Activated CD4-positive, alpha-beta T cell treated with anti-CD3 and anti-CD28 coated beads for 36 hours (primary cell): ENCODE results near the gene COX5B. TPM values are rescaled to one million over a fixed set of nuclear protein-coding genes. Genes with fewer than 3 reads are reported as not detected.
"Not testable (repeated sequence)": the region's sequence is repeated elsewhere in the genome, so short reads cannot be mapped to it uniquely, and the experiment has no call there.

ENCODE experiments used
- ATAC-seq: fragments of 200-7000 bp; cut with Tn5 transposase; one replicate; pipeline ENCODE4 v1.10.0; 2021; ENCODE audit warnings: mild to moderate bottlenecking, moderate library complexity
- CTCF ChIA-PET: fragments of 350-600 bp; sonication (Branson Sonifier 250); formaldehyde crosslinking; loops from one replicate; lab custom pipeline; 2021; ENCODE audit warnings: antibody characterized with exemption; lab: Charles Lee
- POLR2A ChIA-PET: fragments of 350-600 bp; sonication (Branson Sonifier 250); formaldehyde crosslinking; loops from one replicate; lab custom pipeline; 2021; ENCODE audit warnings: antibody characterized with exemption, inconsistent platforms; lab: Charles Lee
- DNase-seq: peaks from one replicate; pipeline ENCODE4 v3.0.0-alpha.2; 2020
- H3K27ac Mint-ChIP-seq: one replicate; pipeline ENCODE4 v1.8.0; 2021; ENCODE audit warnings: mixed read lengths
- H3K27me3 Mint-ChIP-seq: one replicate; pipeline ENCODE4 v1.8.0; 2021; ENCODE audit warnings: mixed read lengths
- H3K36me3 Mint-ChIP-seq: one replicate; pipeline ENCODE4 v1.8.0; 2021; ENCODE audit warnings: low read depth, mixed read lengths
- H3K4me1 Mint-ChIP-seq: one replicate; pipeline ENCODE4 v1.8.0; 2021; ENCODE audit warnings: mixed read lengths
- H3K4me3 Mint-ChIP-seq: one replicate; pipeline ENCODE4 v1.8.0; 2021; ENCODE audit warnings: mild to moderate bottlenecking, moderate library complexity, mixed read lengths
- H3K9me3 Mint-ChIP-seq: one replicate; pipeline ENCODE4 v1.8.0; 2021; ENCODE audit warnings: low read depth, mixed read lengths
- intact Hi-C, 2 experiments: fragments of 100-400 bp; cut with DNase I in 1 of 2; cut with micrococcal nuclease in 1 of 2; formaldehyde crosslinking; loops; one replicate each; pipeline versions ENCODE4 v1.14.2 to v1.15.1; 2022 to 2024; cut with DNase I, micrococcal nuclease
- total RNA-seq, 2 experiments: library from RNA; stranded (reverse); gene quantifications; one replicate each; pipeline ENCODE4 v1.2.3, GENCODE V29; 2021

Gene COX5B
- total RNA-seq = 100 to 1,000 TPM; 189 to 220 TPM

- no peaks in the 10 kb centered on the region for H3K27me3 Mint-ChIP-seq
- no peaks in the 10 kb centered on the region for H3K9me3 Mint-ChIP-seq
- peaks cover 14% of the 10 kb centered on the region for H3K4me1 Mint-ChIP-seq
- POLR2A ChIA-PET = interaction anchor here (1.2 to 8.6 kb wide), 8 partner anchors 10 to 67 kb away, joined by 3 to 96 read pairs (median 6); partner anchors contain the start of genes ACTR1B, C2orf92 and ZAP70
- peak; percentile 99 for DNase-seq
- H3K4me3 Mint-ChIP-seq = peak within 1 kb of the TSS; percentile 87
- H3K27ac Mint-ChIP-seq = peak within 1 kb of the TSS; percentile 98
- peak; percentile 96 for ATAC-seq
- H3K36me3 Mint-ChIP-seq = peaks cover 34% of the 10 kb centered on the region
- intact Hi-C loops = loop anchor here (1.0 to 5.0 kb wide), 7 partner anchors 18 to 1691 kb away; partner anchors contain the start of genes ACTR1B (in 2 of the 2), EIF5B (in 1 of the 2) and TXNDC9 (in 1 of the 2)
- CTCF ChIA-PET = interaction anchor here (0.6 to 2.6 kb wide), 13 partner anchors 9 to 120 kb away, joined by 3 to 27 read pairs (median 6); partner anchors contain the start of gene ACTR1B
Observed at GRCh38 chr2:97645695-97646629, at the start of gene COX5B. COX5B (plus strand) TSS chr2:97646062; CDS start chr2:97646087, 25 bp downstream.

DNA sequence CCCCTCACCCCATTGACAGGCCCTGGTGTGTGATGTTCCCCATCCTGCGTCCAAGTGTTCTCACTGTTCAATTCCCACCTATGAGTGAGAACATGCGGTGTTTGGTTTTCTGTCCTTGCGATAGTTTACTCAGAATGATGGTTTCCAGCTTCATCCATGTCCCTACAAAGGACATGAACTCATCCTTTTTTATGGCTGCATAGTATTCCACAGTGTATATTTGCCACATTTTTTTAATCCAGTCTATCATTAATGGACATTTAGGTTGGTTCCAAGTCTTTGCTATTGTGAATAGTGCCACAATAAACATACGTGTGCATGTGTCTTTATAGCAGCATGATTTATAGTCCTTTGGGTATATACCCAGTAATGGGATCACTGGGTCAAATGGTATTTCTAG, 49.7 kb upstream of the COX5B start:
- CTCF ChIA-PET, ATAC-seq, POLR2A ChIA-PET, H3K4me3 Mint-ChIP-seq, H3K4me1 Mint-ChIP-seq, H3K9me3 Mint-ChIP-seq, H3K27me3 Mint-ChIP-seq, DNase-seq, H3K36me3 Mint-ChIP-seq, H3K27ac Mint-ChIP-seq: not testable (repeated sequence)
- intact Hi-C loops = loop anchor here in 1 of 2 experiments (10.0 kb wide), 1 partner anchor 789 kb away; no protein-coding TSS in a partner anchor

DNA sequence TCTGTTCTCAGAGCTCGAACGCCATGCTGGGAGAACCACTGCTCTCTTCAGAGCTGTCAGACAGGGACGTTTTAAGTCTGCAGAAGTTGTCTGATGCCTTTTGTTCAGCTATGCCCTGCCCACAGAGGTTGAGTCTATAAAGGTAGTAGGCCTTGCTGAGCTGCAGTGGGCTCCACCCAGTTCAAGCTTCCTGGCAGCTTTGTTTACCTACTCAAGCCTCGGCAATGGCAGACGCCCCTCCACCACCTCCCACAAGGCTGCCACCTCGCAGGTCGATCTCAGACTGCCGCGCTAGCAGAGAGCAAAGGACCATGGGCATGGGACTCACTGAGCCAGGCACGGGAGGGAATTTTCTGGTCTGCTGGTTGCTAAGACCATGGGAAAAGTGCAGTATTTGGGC, 44.3 kb upstream of the COX5B start:
- POLR2A ChIA-PET, H3K4me1 Mint-ChIP-seq, H3K9me3 Mint-ChIP-seq, intact Hi-C loops, DNase-seq, H3K36me3 Mint-ChIP-seq, CTCF ChIA-PET, ATAC-seq, H3K27me3 Mint-ChIP-seq, H3K27ac Mint-ChIP-seq, H3K4me3 Mint-ChIP-seq: not testable (repeated sequence)

DNA sequence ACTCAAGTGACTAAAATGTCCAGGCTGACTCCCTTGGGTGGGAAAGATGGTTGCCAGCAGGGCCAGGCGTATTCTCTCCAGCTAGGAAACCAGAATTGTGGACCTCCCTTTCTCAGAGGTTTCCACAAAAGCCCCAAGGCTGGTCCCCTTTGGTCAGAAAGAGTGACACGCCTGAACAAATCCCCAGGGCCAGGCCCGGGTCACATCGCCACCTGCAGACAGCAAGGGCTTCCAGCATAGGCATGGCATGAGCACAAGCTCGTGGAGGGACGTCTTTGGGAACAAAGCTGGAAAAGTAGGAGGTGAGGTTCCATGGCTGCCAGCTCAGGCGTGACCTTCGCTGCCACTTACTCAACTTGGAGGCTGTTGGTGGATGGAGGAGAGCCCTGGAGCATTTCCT, 40.8 kb upstream of the COX5B start:
- H3K9me3 Mint-ChIP-seq, H3K27ac Mint-ChIP-seq, DNase-seq, POLR2A ChIA-PET, H3K36me3 Mint-ChIP-seq, H3K4me3 Mint-ChIP-seq, CTCF ChIA-PET, H3K27me3 Mint-ChIP-seq, intact Hi-C loops, ATAC-seq, H3K4me1 Mint-ChIP-seq: not testable (repeated sequence)

DNA sequence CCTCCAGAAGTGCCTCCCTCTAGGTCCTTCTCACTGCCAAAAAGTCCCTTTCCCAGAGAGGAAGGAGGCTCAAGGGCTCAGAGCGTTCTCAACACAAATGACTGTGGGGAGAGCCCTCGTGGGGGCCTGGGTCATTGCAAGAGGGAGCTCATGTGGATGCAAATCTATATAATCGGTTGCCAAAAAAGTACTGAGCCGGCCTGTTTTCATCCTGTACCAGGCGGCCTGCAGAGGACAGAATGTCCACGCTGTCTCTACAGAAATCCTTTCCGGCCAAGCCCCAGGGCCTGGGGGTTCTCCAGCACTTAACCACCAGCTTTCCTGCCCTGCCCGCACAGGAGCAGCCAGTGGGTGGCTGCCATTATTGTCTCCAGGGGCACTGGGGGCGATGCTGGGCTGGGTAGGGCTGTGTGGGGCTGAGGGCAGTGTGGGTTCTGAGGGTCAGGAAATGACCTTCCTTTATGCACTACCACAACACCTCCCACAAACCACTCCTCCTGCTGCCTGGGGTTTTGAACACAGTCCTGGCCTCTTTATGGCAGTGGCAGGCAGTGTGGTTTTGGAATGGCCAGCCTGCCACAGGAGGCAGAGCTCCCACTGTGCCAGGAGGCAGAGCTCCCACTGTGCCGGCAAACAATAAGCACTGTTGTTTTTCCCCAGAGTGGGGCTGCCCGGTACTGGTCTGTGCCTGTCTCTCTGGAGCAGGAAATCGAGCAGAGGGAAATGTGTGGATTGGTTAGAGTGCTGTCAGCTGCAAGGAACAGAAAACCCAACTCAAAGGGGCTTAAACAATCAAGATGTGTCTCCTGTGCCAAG, 40.1 kb upstream of the COX5B start:
- H3K27me3 Mint-ChIP-seq, H3K27ac Mint-ChIP-seq, CTCF ChIA-PET, H3K9me3 Mint-ChIP-seq, POLR2A ChIA-PET, H3K4me3 Mint-ChIP-seq, intact Hi-C loops, DNase-seq, H3K4me1 Mint-ChIP-seq, ATAC-seq, H3K36me3 Mint-ChIP-seq: not testable (repeated sequence)

- H3K27me3 Mint-ChIP-seq, H3K36me3 Mint-ChIP-seq, CTCF ChIA-PET, intact Hi-C loops, H3K4me1 Mint-ChIP-seq, DNase-seq, H3K27ac Mint-ChIP-seq, POLR2A ChIA-PET, H3K9me3 Mint-ChIP-seq, H3K4me3 Mint-ChIP-seq: not testable (repeated sequence)
- ATAC-seq = peak; percentile 68
Observed at GRCh38 chr2:97608745-97609144, 37.1 kb upstream of the COX5B start.

- ATAC-seq, POLR2A ChIA-PET, H3K9me3 Mint-ChIP-seq, H3K4me1 Mint-ChIP-seq, H3K36me3 Mint-ChIP-seq, H3K4me3 Mint-ChIP-seq, intact Hi-C loops, H3K27me3 Mint-ChIP-seq, H3K27ac Mint-ChIP-seq, CTCF ChIA-PET, DNase-seq: not testable (repeated sequence)
Observed at GRCh38 chr2:97611895-97612294, 34.0 kb upstream of the COX5B start.

- H3K27me3 Mint-ChIP-seq, ATAC-seq, H3K4me3 Mint-ChIP-seq, CTCF ChIA-PET, H3K9me3 Mint-ChIP-seq, intact Hi-C loops, H3K4me1 Mint-ChIP-seq, DNase-seq, POLR2A ChIA-PET, H3K27ac Mint-ChIP-seq, H3K36me3 Mint-ChIP-seq: not testable (repeated sequence)
Observed at GRCh38 chr2:97615746-97616145, 30.1 kb upstream of the COX5B start.

- Mint-ChIP-seq H3K36me3 (no peaks in the 10 kb centered on the region), H3K4me1 (no peaks in the 10 kb centered on the region), H3K4me3 (no peak overlapping the region), H3K27me3 (no peaks in the 10 kb centered on the region), H3K27ac (no peak overlapping the region), H3K9me3 (no peaks in the 10 kb centered on the region)
- POLR2A ChIA-PET = no interaction called here
- DNase-seq = no peak
- intact Hi-C loops = no loop called here
- no peak for ATAC-seq
- CTCF ChIA-PET = interaction anchor here (0.6 kb wide), 1 partner anchor 123 kb away, joined by 3 read pairs; no protein-coding TSS in a partner anchor
Observed at GRCh38 chr2:97617911-97618310, 28.0 kb upstream of the COX5B start.

DNA sequence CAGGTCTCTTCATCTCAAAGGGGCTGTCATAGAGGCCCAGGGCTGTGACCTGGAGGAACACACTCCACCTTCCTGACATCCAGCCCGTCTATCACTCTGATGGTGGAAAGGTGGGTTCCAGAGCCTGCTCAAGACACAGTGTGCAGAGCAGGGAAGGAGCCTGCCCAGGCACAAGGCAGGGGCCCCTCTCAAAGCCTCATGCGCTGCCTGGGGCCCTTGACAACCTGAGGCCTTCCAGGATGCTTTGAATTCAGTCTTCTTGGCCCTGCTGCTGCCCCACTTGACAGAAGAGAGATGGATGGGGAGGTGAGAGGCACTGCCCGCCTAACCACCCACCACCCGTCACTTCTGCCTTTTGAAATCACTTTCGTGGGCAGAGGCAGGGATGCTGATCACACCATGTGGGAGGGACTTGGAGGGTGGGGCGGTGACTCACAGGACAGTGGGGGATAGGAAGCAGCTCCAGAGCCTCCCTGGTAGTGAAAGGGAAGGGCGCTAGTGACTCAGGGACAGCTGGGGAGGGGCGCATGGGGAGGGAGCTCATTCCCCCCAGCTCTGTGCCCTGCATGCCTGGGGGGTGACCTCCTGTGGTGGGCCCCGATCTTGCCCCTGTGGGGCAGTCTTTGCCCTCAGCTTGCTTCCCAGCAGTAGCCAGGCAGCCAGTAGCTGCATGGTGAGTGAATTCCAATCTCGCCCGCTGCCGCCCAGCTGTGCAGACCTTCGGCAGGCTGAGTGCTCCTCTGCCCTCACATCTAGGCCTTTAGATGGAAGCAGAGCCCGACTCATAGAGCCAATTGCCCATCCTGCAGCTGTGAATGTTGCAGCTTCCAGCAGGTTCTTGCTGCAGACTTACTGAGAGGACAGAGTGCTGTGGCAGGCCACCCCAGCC, 26.7 kb upstream of the COX5B start:
- intact Hi-C loops, H3K4me1 Mint-ChIP-seq, H3K4me3 Mint-ChIP-seq, H3K36me3 Mint-ChIP-seq, H3K27me3 Mint-ChIP-seq, POLR2A ChIA-PET, CTCF ChIA-PET, H3K9me3 Mint-ChIP-seq, H3K27ac Mint-ChIP-seq: not testable (repeated sequence)
- ATAC-seq = peak; percentile 99
- DNase-seq = peak; percentile 32

DNA sequence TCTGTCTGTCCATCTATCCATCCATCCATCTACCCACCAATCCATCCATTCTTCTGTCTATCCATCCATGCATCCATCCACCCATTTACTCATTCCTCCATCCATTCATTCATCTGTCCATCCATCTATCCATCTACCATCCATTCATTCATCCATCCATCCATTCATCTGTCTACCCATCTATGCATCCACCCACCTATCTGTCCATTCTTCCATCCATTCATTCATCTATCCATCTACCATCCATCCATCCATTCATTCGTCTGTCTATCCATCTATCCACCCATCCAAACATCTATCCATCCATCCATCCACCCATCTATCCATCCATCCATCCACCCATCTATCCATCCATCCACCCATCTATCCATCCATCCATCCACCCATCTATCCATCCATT, 25.4 kb upstream of the COX5B start:
- POLR2A ChIA-PET, H3K4me1 Mint-ChIP-seq, H3K27me3 Mint-ChIP-seq, H3K27ac Mint-ChIP-seq, H3K4me3 Mint-ChIP-seq, H3K36me3 Mint-ChIP-seq, DNase-seq, ATAC-seq, CTCF ChIA-PET, H3K9me3 Mint-ChIP-seq, intact Hi-C loops: not testable (repeated sequence)
